Thyroid gland (tissue), 4 donors: ENCODE data around the gene NTNG1.

Source experiments
- CTCF ChIP-seq, 6 experiments: fragments of 200-600 bp in 3 of 6; fragments of 450-650 bp in 3 of 6; sonication (generic) in 3 of 6; IDR thresholded peaks; one replicate each; pipeline ENCODE4 v1.5.1; 2016 to 2019; ENCODE audit warnings: antibody characterized with exemption in 6 of 6, mild to moderate bottlenecking in 2 of 6, inconsistent platforms in 1 of 6, moderate library complexity in 1 of 6
- POLR2A ChIP-seq, 2 donors: fragments of 450-650 bp; IDR thresholded peaks; one replicate each; pipeline ENCODE4 v1.6.1; 2017; ENCODE audit warnings: antibody characterized with exemption in 2 of 2, mild to moderate bottlenecking in 2 of 2, moderate library complexity in 1 of 2

GRCh38 chr1:107467286-107467685 lies 326.4 kb downstream of the NTNG1 start:
- no peak for TF ChIP-seq CTCF (IDR thresholded peaks at IDR 0.05)
- no peak for TF ChIP-seq POLR2A (IDR thresholded peaks at IDR 0.05)
